Adrenal gland (tissue), 5 donors: ENCODE measurements around the gene EDEM1.

Experiments
- CTCF ChIP-seq, 6 experiments: fragments of 450-650 bp in 4 of 6; fragments of 200-600 bp in 2 of 6; sonication (generic) in 1 of 6; IDR thresholded peaks; 1 replicate in 5 of 6; 2 replicates in 1 of 6; pipeline versions ENCODE4 v1.5.1 to v1.8.0; 2016 to 2021; ENCODE audit warnings: antibody characterized with exemption in 6 of 6, mild to moderate bottlenecking in 2 of 6, moderate library complexity in 1 of 6
- POLR2A ChIP-seq, 2 donors: fragments of 450-650 bp; IDR thresholded peaks; one replicate each; pipeline ENCODE4 v1.6.1; 2017; ENCODE audit warnings: antibody characterized with exemption in 2 of 2, mild to moderate bottlenecking in 2 of 2, moderate library complexity in 1 of 2
- donor health status: DM: no; HTN: no; CAD: no.

DNA sequence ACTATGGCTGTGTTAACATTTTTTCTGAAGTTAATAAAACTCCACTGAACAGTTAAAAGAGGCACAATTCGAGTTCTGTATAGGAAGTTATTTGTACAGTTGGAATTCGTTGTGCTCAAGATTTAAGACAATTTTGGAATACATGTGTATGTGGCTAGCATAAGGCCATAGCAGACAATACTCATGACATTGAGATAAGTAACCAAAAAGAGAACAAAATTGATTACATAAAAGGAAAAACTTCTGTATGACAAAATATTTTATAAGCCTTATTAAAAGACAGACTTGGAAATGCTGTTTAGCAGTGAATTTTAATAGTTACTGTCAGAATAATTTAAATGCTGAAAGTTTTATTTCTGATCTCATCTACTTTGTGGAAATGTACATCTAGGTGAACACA is 17.7 kb upstream of the EDEM1 start:
- TF ChIP-seq CTCF (IDR thresholded peaks at IDR 0.05) = no peak
- no peak for TF ChIP-seq POLR2A (IDR thresholded peaks at IDR 0.05)
